ENCODE results near the gene TMED4. TPM values are rescaled to one million over a fixed set of nuclear protein-coding genes. Genes with fewer than 3 reads are reported as not detected.

The TMED4 gene
- polyA plus RNA-seq, 1 of the 3 experiments (the other 2 are of a cell fraction) = 145 TPM

GRCh38 chr7:44607141-44608068 lies 25.4 kb upstream of the TMED4 start:
- H3K36me3 ChIP-seq (replicated peaks in 1 of 2; ENCODE audit: control insufficient read depth in 1 of 2, insufficient read depth in 2 of 2, low read length in 1 of 2) = no peaks in the 10 kb centered on the region
- no peaks in the 10 kb centered on the region for H3K9me3 ChIP-seq
- peak overlapping the region; percentile 84 for H3K4me2 ChIP-seq
- H3F3A ChIP-seq (replicated peaks; ENCODE audit: insufficient read depth) = peaks cover 11% of the 10 kb centered on the region
- H2AFZ ChIP-seq (ENCODE audit: low read depth) = peak overlapping the region; percentile 78; the same call in 1 of the 2 replicates
- ChIA-PET POLR2A (interaction anchor here (0.6 to 3.2 kb wide), 12 partner anchors 25 to 504 kb away, joined by 3 to 24 read pairs (median 5); partner anchors contain the start of genes H2AZ2, PURB, TBRG4 and TMED4), CTCF (interaction anchor here (1.0 to 2.7 kb wide), 8 partner anchors 16 to 528 kb away, joined by 3 to 8 read pairs (median 4); partner anchors contain the start of genes H2AZ2 and TMED4)
- no peaks in the 10 kb centered on the region for H3K27me3 ChIP-seq (ENCODE audit: insufficient read depth)
- WGBS (ENCODE audit: low lambda C conversion rate) = 62% methylated on average over 27 of the region's 35 CpGs
- H3K4me3 ChIP-seq (ENCODE audit: low read depth in 2 of 2, low read length in 1 of 2) = peak overlapping the region; percentile 62 to 87
- no peaks in the 10 kb centered on the region; the same call in 1 of the 2 replicates for H4K20me1 ChIP-seq (ENCODE audit: insufficient read depth)
- TF ChIP-seq, protein P1, sequence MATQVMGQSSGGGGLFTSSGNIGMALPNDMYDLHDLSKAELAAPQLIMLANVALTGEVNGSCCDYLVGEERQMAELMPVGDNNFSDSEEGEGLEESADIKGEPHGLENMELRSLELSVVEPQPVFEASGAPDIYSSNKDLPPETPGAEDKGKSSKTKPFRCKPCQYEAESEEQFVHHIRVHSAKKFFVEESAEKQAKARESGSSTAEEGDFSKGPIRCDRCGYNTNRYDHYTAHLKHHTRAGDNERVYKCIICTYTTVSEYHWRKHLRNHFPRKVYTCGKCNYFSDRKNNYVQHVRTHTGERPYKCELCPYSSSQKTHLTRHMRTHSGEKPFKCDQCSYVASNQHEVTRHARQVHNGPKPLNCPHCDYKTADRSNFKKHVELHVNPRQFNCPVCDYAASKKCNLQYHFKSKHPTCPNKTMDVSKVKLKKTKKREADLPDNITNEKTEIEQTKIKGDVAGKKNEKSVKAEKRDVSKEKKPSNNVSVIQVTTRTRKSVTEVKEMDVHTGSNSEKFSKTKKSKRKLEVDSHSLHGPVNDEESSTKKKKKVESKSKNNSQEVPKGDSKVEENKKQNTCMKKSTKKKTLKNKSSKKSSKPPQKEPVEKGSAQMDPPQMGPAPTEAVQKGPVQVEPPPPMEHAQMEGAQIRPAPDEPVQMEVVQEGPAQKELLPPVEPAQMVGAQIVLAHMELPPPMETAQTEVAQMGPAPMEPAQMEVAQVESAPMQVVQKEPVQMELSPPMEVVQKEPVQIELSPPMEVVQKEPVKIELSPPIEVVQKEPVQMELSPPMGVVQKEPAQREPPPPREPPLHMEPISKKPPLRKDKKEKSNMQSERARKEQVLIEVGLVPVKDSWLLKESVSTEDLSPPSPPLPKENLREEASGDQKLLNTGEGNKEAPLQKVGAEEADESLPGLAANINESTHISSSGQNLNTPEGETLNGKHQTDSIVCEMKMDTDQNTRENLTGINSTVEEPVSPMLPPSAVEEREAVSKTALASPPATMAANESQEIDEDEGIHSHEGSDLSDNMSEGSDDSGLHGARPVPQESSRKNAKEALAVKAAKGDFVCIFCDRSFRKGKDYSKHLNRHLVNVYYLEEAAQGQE (IDR thresholded peaks at IDR 0.05; ENCODE audit: low read depth, low read length) = 0 out of 2 replicates have a peak, but pooled peaks have one; percentile 26
- TF ChIP-seq SIN3A (IDR thresholded peaks at IDR 0.05; ENCODE audit: borderline replicate concordance, low read depth, low read length) (0 out of 2 replicates have a peak, but pooled peaks have one; percentile 11), ZBTB33 (IDR thresholded peaks at IDR 0.05; ENCODE audit: borderline replicate concordance, low read depth) (no peak)
- H3K79me2 ChIP-seq (ENCODE audit: insufficient read depth) = peaks cover 55% of the 10 kb centered on the region
- no peaks in the 10 kb centered on the region for H3K9me2 ChIP-seq
- DNase-seq = no peak
- H3K27ac ChIP-seq (ENCODE audit: low read depth in 2 of 2, low read length in 1 of 2) = peak overlapping the region; percentile 71 to 89
- H3K4me1 ChIP-seq (ENCODE audit: control insufficient read depth in 1 of 2, insufficient read depth in 2 of 2, low read depth in 1 of 2, low read length in 1 of 2) = peaks cover 0 to 5% of the 10 kb centered on the region in 2 experiments; a peak in 2 of 4 replicates
- peak overlapping the region; percentile 64 for H3K9ac ChIP-seq

GRCh38 chr7:44606341-44607140 lies 24.5 kb upstream of the TMED4 start, which contains the start of gene OGDH:
Gene OGDH (plus strand): TSS chr7:44606627. CDS start chr7:44624344, 17,717 bp downstream.
- Histone ChIP-seq H3K9me3 (no peaks in the 10 kb centered on the region), H3K4me2 (peak within 1 kb of the TSS; percentile 84), H3F3A (replicated peaks; ENCODE audit: insufficient read depth) (peaks cover 7% of the 10 kb centered on the region), H3K4me1 (ENCODE audit: control insufficient read depth in 1 of 2, insufficient read depth in 2 of 2, low read depth in 1 of 2, low read length in 1 of 2) (peaks cover 0 to 5% of the 10 kb centered on the region in 2 experiments; a peak in 2 of 4 replicates), H3K79me2 (ENCODE audit: insufficient read depth) (peaks cover 46% of the 10 kb centered on the region), H3K9me2 (no peaks in the 10 kb centered on the region), H3K9ac (peak within 1 kb of the TSS; percentile 80), H3K27me3 (ENCODE audit: insufficient read depth) (no peaks in the 10 kb centered on the region), H3K36me3 (replicated peaks in 1 of 2; ENCODE audit: control insufficient read depth in 1 of 2, insufficient read depth in 2 of 2, low read length in 1 of 2) (no peaks in the 10 kb centered on the region), H3K4me3 (ENCODE audit: low read depth in 2 of 2, low read length in 1 of 2) (peak within 1 kb of the TSS; percentile 62 to 87), H2AFZ (ENCODE audit: low read depth) (peak within 1 kb of the TSS; percentile 93), H4K20me1 (ENCODE audit: insufficient read depth) (no peaks in the 10 kb centered on the region; the same call in 1 of the 2 replicates), H3K27ac (ENCODE audit: low read depth in 2 of 2, low read length in 1 of 2) (peak within 1 kb of the TSS; percentile 76 to 89)
- CTCF ChIA-PET = interaction anchor here (0.6 to 2.7 kb wide), 11 partner anchors 11 to 529 kb away, joined by 3 to 8 read pairs (median 3); partner anchors contain the start of genes H2AZ2 and TMED4
- WGBS (ENCODE audit: low lambda C conversion rate) = under 1% methylated on average over 46 of the region's 93 CpGs
- peak; percentile 100 for DNase-seq
- POLR2A ChIA-PET = interaction anchor here (0.6 to 3.2 kb wide), 12 partner anchors 24 to 505 kb away, joined by 3 to 24 read pairs (median 5); partner anchors contain the start of genes H2AZ2, PURB, TBRG4 and TMED4
- TF ChIP-seq YY1 (IDR thresholded peaks at IDR 0.05; ENCODE audit: low read depth) = peak; percentile 22; the same call in 1 of the 2 replicates
- TF ChIP-seq EP300 (IDR thresholded peaks at IDR 0.05; ENCODE audit: borderline replicate concordance in 1 of 2, low read depth in 1 of 2, low read length in 1 of 2) = 0 out of 4 replicates have a peak, but pooled peaks of 1 of the 2 experiments have one; percentile 25
- no peak for TF ChIP-seq MEF2A (IDR thresholded peaks at IDR 0.05; ENCODE audit: borderline replicate concordance, low read depth)
- no peak for TF ChIP-seq EZH2phosphoT487 (IDR thresholded peaks at IDR 0.05; ENCODE audit: borderline replicate concordance, low read depth)
- no peak for TF ChIP-seq RCOR1 (IDR thresholded peaks at IDR 0.05; ENCODE audit: low read length)
- TF ChIP-seq, protein P1 (IDR thresholded peaks at IDR 0.05; ENCODE audit: low read depth, low read length) = no peak
- TF ChIP-seq FOXM1 (IDR thresholded peaks at IDR 0.05; ENCODE audit: low read depth) = no peak
- TF ChIP-seq TEAD4 (IDR thresholded peaks at IDR 0.05; ENCODE audit: borderline replicate concordance, insufficient read depth) = no peak

All from SK-N-SH (cell line).